Mucosa of descending colon (tissue), 3 donors: Measurements from ENCODE around the gene PXDN. TPM values are rescaled to one million over a fixed set of nuclear protein-coding genes. Genes with fewer than 3 reads are reported as not detected.

Experiments used
- ATAC-seq: fragments of 200-7000 bp; cut with Tn5 transposase; one replicate; pipeline ENCODE4 v1.9.1; 2020; ENCODE audit warnings: mild to moderate bottlenecking, moderate library complexity
- DNase-seq, 3 donors: peaks; one replicate each; pipeline ENCODE4 v3.0.0-alpha.2; 2020
- H3K36me3 ChIP-seq: fragments of 200-600 bp; one replicate; pipeline ENCODE4 v1.8.0; 2021; ENCODE audit warnings: low read depth, mild to moderate bottlenecking
- H3K4me1 ChIP-seq: fragments of 200-600 bp; one replicate; pipeline ENCODE4 v1.8.0; 2021; ENCODE audit warnings: low read depth, mild to moderate bottlenecking
- H3K4me3 ChIP-seq: fragments of 200-600 bp; one replicate; pipeline ENCODE4 v1.8.0; 2021; ENCODE audit warnings: mild to moderate bottlenecking
- H3K9me3 ChIP-seq: fragments of 200-600 bp; one replicate; pipeline ENCODE4 v1.8.0; 2021; ENCODE audit warnings: mild to moderate bottlenecking
- intact Hi-C, 2 donors: fragments of 100-400 bp; cut with DNase I in 1 of 2; cut with micrococcal nuclease in 1 of 2; formaldehyde crosslinking; loops; one replicate each; pipeline versions ENCODE4 v1.11.0 to v1.11.1; 2022; cut with DNase I, micrococcal nuclease
- total RNA-seq, 3 donors: library from RNA; stranded (reverse); fragmentation: NEBNext Ultra II Directional in 2 of 3; extraction: Animal tissue kit (Norgen Biotek cat#: 25700) in 2 of 3; gene quantifications; one replicate each; pipeline versions ENCODE4 v1.2.1 to v1.2.4, GENCODE V29; 2021 to 2023
- TF ChIP-seq, protein P1 (sequence below): fragments of 200-600 bp; IDR thresholded peaks from one replicate; pipeline ENCODE4 v1.8.0; 2022; ENCODE audit warnings: antibody characterized with exemption, mild to moderate bottlenecking
- donor health status: DM: no; HTN: no; CAD: no; lungs with moderate emphysema.
- donor health status: DM: no; HTN: no; CAD: no.
- donor health status: DM: no; HTN: yes; CAD: no.

Gene PXDN
- total RNA-seq, 3 donors from 2014 or later, result 9.3 to 52.4 (median 11.9) TPM

- intact Hi-C loops, result no loop called here
- TF ChIP-seq, protein P1, sequence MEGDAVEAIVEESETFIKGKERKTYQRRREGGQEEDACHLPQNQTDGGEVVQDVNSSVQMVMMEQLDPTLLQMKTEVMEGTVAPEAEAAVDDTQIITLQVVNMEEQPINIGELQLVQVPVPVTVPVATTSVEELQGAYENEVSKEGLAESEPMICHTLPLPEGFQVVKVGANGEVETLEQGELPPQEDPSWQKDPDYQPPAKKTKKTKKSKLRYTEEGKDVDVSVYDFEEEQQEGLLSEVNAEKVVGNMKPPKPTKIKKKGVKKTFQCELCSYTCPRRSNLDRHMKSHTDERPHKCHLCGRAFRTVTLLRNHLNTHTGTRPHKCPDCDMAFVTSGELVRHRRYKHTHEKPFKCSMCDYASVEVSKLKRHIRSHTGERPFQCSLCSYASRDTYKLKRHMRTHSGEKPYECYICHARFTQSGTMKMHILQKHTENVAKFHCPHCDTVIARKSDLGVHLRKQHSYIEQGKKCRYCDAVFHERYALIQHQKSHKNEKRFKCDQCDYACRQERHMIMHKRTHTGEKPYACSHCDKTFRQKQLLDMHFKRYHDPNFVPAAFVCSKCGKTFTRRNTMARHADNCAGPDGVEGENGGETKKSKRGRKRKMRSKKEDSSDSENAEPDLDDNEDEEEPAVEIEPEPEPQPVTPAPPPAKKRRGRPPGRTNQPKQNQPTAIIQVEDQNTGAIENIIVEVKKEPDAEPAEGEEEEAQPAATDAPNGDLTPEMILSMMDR, result no peak
- no peaks in the 10 kb centered on the region for H3K9me3 ChIP-seq
- H3K36me3 ChIP-seq, result no peaks in the 10 kb centered on the region
- H3K4me3 ChIP-seq, result no peak overlapping the region
- ATAC-seq (no peak), DNase-seq (no peak)
- H3K4me1 ChIP-seq, result no peaks in the 10 kb centered on the region
Observed at GRCh38 chr2:1584691-1585485, 159.4 kb downstream of the PXDN start.

GRCh38 chr2:1584051-1584531, 160.2 kb downstream of the PXDN start:
- no peak for DNase-seq
- H3K36me3 ChIP-seq, result no peaks in the 10 kb centered on the region
- H3K4me3 ChIP-seq, result no peak overlapping the region
- no peaks in the 10 kb centered on the region for H3K4me1 ChIP-seq
- ATAC-seq, result no peak
- H3K9me3 ChIP-seq, result no peaks in the 10 kb centered on the region
- intact Hi-C loops, result no loop called here
- TF ChIP-seq, protein P1, result no peak

GRCh38 chr2:1582891-1583341, 161.4 kb downstream of the PXDN start:
- intact Hi-C loops, result no loop called here
- no peak for ATAC-seq
- DNase-seq, result no peak

GRCh38 chr2:1581965-1582625, 162.2 kb downstream of the PXDN start:
- no peaks in the 10 kb centered on the region for H3K4me1 ChIP-seq
- DNase-seq, result no peak
- H3K9me3 ChIP-seq, result no peaks in the 10 kb centered on the region
- no peak overlapping the region for H3K4me3 ChIP-seq
- H3K36me3 ChIP-seq, result no peaks in the 10 kb centered on the region
- ATAC-seq, result no peak
- intact Hi-C loops, result no loop called here
- TF ChIP-seq, protein P1, result no peak

More at GRCh38 chr2:1582891-1583341, 161.4 kb downstream of the PXDN start:
- Histone ChIP-seq H3K4me1 (no peaks in the 10 kb centered on the region), H3K36me3 (no peaks in the 10 kb centered on the region), H3K4me3 (no peak overlapping the region), H3K9me3 (no peaks in the 10 kb centered on the region)
- TF ChIP-seq, protein P1, result no peak
